ENCODE results near the gene STX10. TPM values are rescaled to one million over a fixed set of nuclear protein-coding genes. Genes with fewer than 3 reads are reported as not detected.
A peak's percentile ranks its signal among the peaks of the same experiment; 100 is the strongest.
"Not testable (repeated sequence)": the region's sequence is repeated elsewhere in the genome, so short reads cannot be mapped to it uniquely, and the experiment has no call there.

STX10 gene
- total and polyA plus RNA-seq, 2 donors (not counting 3 experiments of a cell fraction or from before 2014, with no cell fraction given): 63.1 to 91.6 TPM

DNA sequence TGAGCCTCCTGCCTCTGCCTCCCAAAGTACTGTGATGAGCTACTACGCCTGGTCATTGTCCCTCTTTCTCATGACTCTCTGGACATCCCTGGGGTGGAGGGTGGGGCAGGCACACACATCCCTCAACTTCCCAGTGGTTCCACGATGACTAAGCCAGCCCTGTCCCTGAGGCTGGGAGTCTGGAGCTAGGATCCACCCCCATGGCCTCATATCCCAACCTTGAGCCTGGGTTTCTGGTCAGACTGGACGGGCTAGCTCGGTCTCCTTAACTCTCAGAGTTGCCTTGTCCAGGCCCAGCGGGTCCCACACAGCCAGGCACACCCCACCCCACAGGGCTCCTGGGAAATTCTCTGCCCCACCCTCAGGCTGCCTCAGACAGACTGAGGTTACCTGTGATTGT lies 19.6 kb upstream of the STX10 start:
- no peaks in the 10 kb centered on the region for H4K20me1 ChIP-seq (replicated peaks; ENCODE audit: control insufficient read depth, extremely low read depth, insufficient read depth, low read length)
- H3K27me3 ChIP-seq (ENCODE audit: control insufficient read depth in 2 of 2, insufficient read depth in 2 of 2, low read length in 2 of 2): no peaks in the 10 kb centered on the region
- H3K4me2 ChIP-seq (ENCODE audit: insufficient read depth, low read length): no peak overlapping the region
- H2AFZ ChIP-seq (ENCODE audit: low read depth, low read length): peak overlapping the region; percentile 8
- intact Hi-C loops (cut with micrococcal nuclease): loop anchor here (5.0 kb wide), 1 partner anchor 563 kb away; no protein-coding TSS in a partner anchor
- no peaks in the 10 kb centered on the region for H3K36me3 ChIP-seq (ENCODE audit: control insufficient read depth in 2 of 2, extremely low read depth in 1 of 2, insufficient read depth in 2 of 2, low read length in 2 of 2)
- ChIA-PET POLR2A (interaction anchor here (1.8 kb wide), 1 partner anchor 18 kb away, joined by 5 read pairs; no protein-coding TSS in a partner anchor), CTCF (interaction anchor here (1.2 to 2.0 kb wide), 4 partner anchors 18 to 192 kb away, joined by 4 read pairs; no protein-coding TSS in a partner anchor)
- H3K9ac ChIP-seq (replicated peaks; ENCODE audit: extremely low read depth, insufficient read depth, low read length): no peak overlapping the region
- H3K79me2 ChIP-seq (ENCODE audit: control insufficient read depth, insufficient read depth, low read length): no peaks in the 10 kb centered on the region
- TF ChIP-seq FOS (IDR thresholded peaks at IDR 0.05; ENCODE audit: borderline replicate concordance, insufficient read depth, low read length): peak; percentile 15
- no peak for TF ChIP-seq EZH2 (IDR thresholded peaks at IDR 0.05; ENCODE audit: borderline replicate concordance, low read depth, low read length, severe bottlenecking)
- dilution Hi-C loops (cut with MboI; ENCODE audit: extremely low pct_ligation_motif_present, low sequenced_read_pairs): no loop called here
- H3K27ac ChIP-seq (ENCODE audit: insufficient read depth, low read depth, low read length): no peak overlapping the region
- FAIRE-seq: no peak
- DNase-seq (ENCODE audit: low read depth, low spot score): no peak
- no peak overlapping the region for H3K4me3 ChIP-seq (replicated peaks in 1 of 3; ENCODE audit: insufficient read depth in 1 of 3, low read depth in 1 of 3, low read length in 3 of 3)
- peaks cover 40% of the 10 kb centered on the region for H3K4me1 ChIP-seq (ENCODE audit: control insufficient read depth, extremely low read depth, insufficient read depth, low read length)
- no TSS peak for BruUV-seq (replicated peaks)
- H3K9me3 ChIP-seq (replicated peaks; ENCODE audit: control insufficient read depth, insufficient read depth, low read length): no peaks in the 10 kb centered on the region
- no peaks in the 10 kb centered on the region for H3K9me1 ChIP-seq (replicated peaks; ENCODE audit: control insufficient read depth, extremely low read depth, insufficient read depth, low read length)

GRCh38 chr19:13166151-13166550 lies 16.0 kb upstream of the STX10 start:
- FAIRE-seq: not testable (repeated sequence)
- peaks cover 50% of the 10 kb centered on the region for H3K4me1 ChIP-seq (ENCODE audit: control insufficient read depth, extremely low read depth, insufficient read depth, low read length)

More at GRCh38 chr19:13166151-13166550, 16.0 kb upstream of the STX10 start:
- ChIA-PET CTCF (interaction anchor here (0.8 to 1.3 kb wide), 2 partner anchors 11 to 27 kb away, joined by 3 read pairs; no protein-coding TSS in a partner anchor), POLR2A (interaction anchor here (1.9 kb wide), 1 partner anchor 11 kb away, joined by 8 read pairs; no protein-coding TSS in a partner anchor)
- H3K4me2 ChIP-seq (ENCODE audit: insufficient read depth, low read length); H3K9ac ChIP-seq (replicated peaks; ENCODE audit: extremely low read depth, insufficient read depth, low read length); BruUV-seq (replicated peaks); H3K36me3 ChIP-seq (ENCODE audit: control insufficient read depth in 2 of 2, extremely low read depth in 1 of 2, insufficient read depth in 2 of 2, low read length in 2 of 2); H3K9me3 ChIP-seq (replicated peaks; ENCODE audit: control insufficient read depth, insufficient read depth, low read length); H3K9me1 ChIP-seq (replicated peaks; ENCODE audit: control insufficient read depth, extremely low read depth, insufficient read depth, low read length); H3K27me3 ChIP-seq (ENCODE audit: control insufficient read depth in 2 of 2, insufficient read depth in 2 of 2, low read length in 2 of 2); H3K79me2 ChIP-seq (ENCODE audit: control insufficient read depth, insufficient read depth, low read length); H3K4me3 ChIP-seq (replicated peaks in 1 of 3; ENCODE audit: insufficient read depth in 1 of 3, low read depth in 1 of 3, low read length in 3 of 3); dilution Hi-C loops (cut with MboI; ENCODE audit: extremely low pct_ligation_motif_present, low sequenced_read_pairs); H2AFZ ChIP-seq (ENCODE audit: low read depth, low read length); DNase-seq (ENCODE audit: low read depth, low spot score); H4K20me1 ChIP-seq (replicated peaks; ENCODE audit: control insufficient read depth, extremely low read depth, insufficient read depth, low read length): not testable (repeated sequence)
- peak overlapping the region; percentile 99 for H3K27ac ChIP-seq (ENCODE audit: insufficient read depth, low read depth, low read length)
- intact Hi-C loops (cut with micrococcal nuclease): loop anchor here (5.0 kb wide), 1 partner anchor 566 kb away; no protein-coding TSS in a partner anchor

All from endothelial cell of umbilical vein (primary cell).